Superior temporal gyrus (tissue), 1 donor: Measurements from ENCODE around the gene KY.
"Not testable (repeated sequence)": the region's sequence is repeated elsewhere in the genome, so short reads cannot be mapped to it uniquely, and the experiment has no call there.

Experiments used
- DNase-seq: peaks from one replicate; pipeline ENCODE4 v3.0.0-alpha.2; 2016; ENCODE audit errors: extremely low spot score

KY gene

GRCh38 chr3:134601539-134602439 is 49.0 kb downstream of the KY start:
- peak; percentile 78 for DNase-seq

GRCh38 chr3:134600685-134601463 is 49.9 kb downstream of the KY start:
- peak; percentile 87 for DNase-seq

- no peak for DNase-seq
These were observed 50.6 kb downstream of the KY start for GRCh38 chr3:134600206-134600605.

- DNase-seq, result peak; percentile 77
These were observed 51.9 kb downstream of the KY start for GRCh38 chr3:134598763-134599545.

- no peak for DNase-seq
These were observed 53.3 kb downstream of the KY start for GRCh38 chr3:134597390-134597970.

GRCh38 chr3:134594986-134595385 is 55.8 kb downstream of the KY start:
- not testable (repeated sequence) for DNase-seq

GRCh38 chr3:134594331-134594741 is 56.5 kb downstream of the KY start:
- no peak for DNase-seq

GRCh38 chr3:134592806-134593205 is 58.0 kb downstream of the KY start:
- DNase-seq, result no peak

- no peak for DNase-seq
These were observed 60.1 kb downstream of the KY start for GRCh38 chr3:134590766-134591165.

GRCh38 chr3:134579141-134579665 is 71.6 kb downstream of the KY start:
- no peak for DNase-seq

GRCh38 chr3:134576831-134577230 is 74.0 kb downstream of the KY start:
- no peak for DNase-seq

- no peak for DNase-seq
These were observed 74.4 kb downstream of the KY start for GRCh38 chr3:134576426-134576825.

- not testable (repeated sequence) for DNase-seq
These were observed 80.9 kb downstream of the KY start for GRCh38 chr3:134569899-134570298.

- DNase-seq, result no peak
These were observed 82.0 kb downstream of the KY start for GRCh38 chr3:134568790-134569189.

- no peak for DNase-seq
These were observed 83.2 kb downstream of the KY start for GRCh38 chr3:134567605-134568004.

- no peak for DNase-seq
These were observed 85.8 kb downstream of the KY start for GRCh38 chr3:134564991-134565390.

GRCh38 chr3:134563601-134564000 is 87.2 kb downstream of the KY start:
- no peak for DNase-seq

GRCh38 chr3:134562055-134562454 is 88.8 kb downstream of the KY start:
- DNase-seq, result no peak

GRCh38 chr3:134559591-134559990 is 91.2 kb downstream of the KY start:
- DNase-seq, result no peak
